ENCODE data around the gene SLCO4C1. TPM values are rescaled to one million over a fixed set of nuclear protein-coding genes. Genes with fewer than 3 reads are reported as not detected.

Gene SLCO4C1
- total RNA-seq, 4 donors from 2014 or later = not detected

- no peak overlapping the region for H3K27ac ChIP-seq
- peaks cover 2 to 6% of the 10 kb centered on the region in 2 donors for H3K4me1 ChIP-seq
- no peaks in the 10 kb centered on the region for H3K27me3 ChIP-seq
- intact Hi-C loops (cut with DNase I; ENCODE audit: low total_unique reads) (no loop called here), in situ Hi-C loops (cut with MboI; ENCODE audit: low sequenced_read_pairs in 4 of 4) (no loop called here)
- H3K9me3 ChIP-seq = no peaks in the 10 kb centered on the region
- no peak for TF ChIP-seq POLR2A (IDR thresholded peaks at IDR 0.05)
- no peak for TF ChIP-seq CTCF (IDR thresholded peaks at IDR 0.05 in 4 of 5, conservative IDR thresholded peaks at IDR 0.05 in 1 of 5)
- ATAC-seq (no peak), DNase-seq (no peak)
- H3K4me3 ChIP-seq = peak overlapping the region; percentile 41 to 61 (median 48)
- H3K36me3 ChIP-seq = no peaks in the 10 kb centered on the region
Measured at GRCh38 chr5:102295534-102296177, 428 bp downstream of the SLCO4C1 start.

GRCh38 chr5:102294886-102295395 is 1.1 kb downstream of the SLCO4C1 start:
- Histone ChIP-seq H3K4me1 (peaks cover 2 to 6% of the 10 kb centered on the region in 2 donors), H3K4me3 (peak overlapping the region in 1 of 4 donors; percentile 61), H3K27me3 (no peaks in the 10 kb centered on the region), H3K36me3 (no peaks in the 10 kb centered on the region), H3K9me3 (no peaks in the 10 kb centered on the region), H3K27ac (no peak overlapping the region)
- TF ChIP-seq POLR2A (IDR thresholded peaks at IDR 0.05) = no peak
- TF ChIP-seq CTCF (IDR thresholded peaks at IDR 0.05 in 4 of 5, conservative IDR thresholded peaks at IDR 0.05 in 1 of 5) = no peak
- DNase-seq = no peak
- no peak for ATAC-seq
- intact Hi-C loops (cut with DNase I; ENCODE audit: low total_unique reads) (no loop called here), in situ Hi-C loops (cut with MboI; ENCODE audit: low sequenced_read_pairs in 4 of 4) (no loop called here)

GRCh38 chr5:102290004-102290403 is 6.1 kb downstream of the SLCO4C1 start:
- no peak for DNase-seq
- Histone ChIP-seq H3K9me3 (no peaks in the 10 kb centered on the region), H3K4me3 (no peak overlapping the region), H3K27ac (no peak overlapping the region), H3K36me3 (no peaks in the 10 kb centered on the region), H3K27me3 (no peaks in the 10 kb centered on the region), H3K4me1 (no peaks in the 10 kb centered on the region)
- TF ChIP-seq CTCF (IDR thresholded peaks at IDR 0.05 in 4 of 5, conservative IDR thresholded peaks at IDR 0.05 in 1 of 5) (no peak), POLR2A (IDR thresholded peaks at IDR 0.05) (no peak)
- intact Hi-C loops (cut with DNase I; ENCODE audit: low total_unique reads) (no loop called here), in situ Hi-C loops (cut with MboI; ENCODE audit: low sequenced_read_pairs in 4 of 4) (no loop called here)
- ATAC-seq = no peak

GRCh38 chr5:102289251-102289899 is 6.7 kb downstream of the SLCO4C1 start:
- ATAC-seq = no peak
- intact Hi-C loops (cut with DNase I; ENCODE audit: low total_unique reads) = no loop called here
- in situ Hi-C loops (cut with MboI; ENCODE audit: low sequenced_read_pairs in 4 of 4) = no loop called here

More at GRCh38 chr5:102289251-102289899, 6.7 kb downstream of the SLCO4C1 start:
- Histone ChIP-seq H3K9me3 (no peaks in the 10 kb centered on the region), H3K27ac (no peak overlapping the region), H3K27me3 (no peaks in the 10 kb centered on the region), H3K4me1 (no peaks in the 10 kb centered on the region), H3K4me3 (no peak overlapping the region), H3K36me3 (no peaks in the 10 kb centered on the region)
- DNase-seq = no peak
- TF ChIP-seq POLR2A (IDR thresholded peaks at IDR 0.05) = no peak
- TF ChIP-seq CTCF (IDR thresholded peaks at IDR 0.05 in 4 of 5, conservative IDR thresholded peaks at IDR 0.05 in 1 of 5) = no peak
